Stimulated activated CD4-positive, alpha-beta T cell treated with anti-CD3 and anti-CD28 coated beads, Interleukin-1b, Interleukin-23, amount 100 ng/mL, for 1 hour (primary cell): ENCODE results near the gene PROSER2.

Experiments used
- DNase-seq, 2 donors: peaks; one replicate each; pipeline ENCODE4 v3.0.0-alpha.2; 2020; ENCODE audit warnings: low read depth in 2 of 2

Gene PROSER2

GRCh38 chr10:11869219-11869618 lies 46.1 kb downstream of the PROSER2 start:
- no peak for DNase-seq

DNA sequence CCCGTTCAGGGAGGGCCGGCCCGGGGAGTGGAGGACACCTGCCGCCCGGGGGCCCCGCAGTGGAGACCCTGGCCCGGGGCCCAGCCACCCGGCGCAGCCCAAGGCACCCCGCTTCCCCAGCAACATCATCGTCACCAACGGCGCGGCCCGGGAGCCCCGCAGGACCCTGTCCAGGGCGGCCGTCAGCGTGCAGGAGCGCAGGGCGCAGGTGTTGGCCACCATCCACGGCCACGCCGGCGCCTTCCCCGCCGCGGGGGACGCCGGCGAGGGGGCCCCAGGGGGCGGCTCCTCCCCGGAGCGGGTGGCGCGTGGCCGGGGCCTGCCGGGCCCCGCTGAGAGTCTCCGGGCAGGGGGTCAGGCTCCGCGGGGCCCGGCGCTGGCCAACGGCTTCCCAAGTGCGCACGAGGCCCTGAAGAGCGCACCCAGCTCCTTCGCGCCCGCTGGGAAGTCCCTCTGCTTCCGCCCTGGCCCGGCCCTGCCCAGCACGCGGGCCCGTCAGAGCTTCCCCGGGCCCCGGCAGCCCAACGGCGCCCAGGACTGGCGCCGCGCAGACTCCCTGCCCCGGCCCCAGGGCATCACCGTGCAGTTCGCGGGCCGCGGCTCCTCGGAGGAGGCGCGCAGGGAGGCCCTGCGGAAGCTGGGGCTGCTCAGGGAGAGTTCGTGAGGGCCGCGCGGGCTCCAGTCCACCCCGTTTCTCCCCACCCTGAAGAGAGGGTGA lies 46.7 kb downstream of the PROSER2 start:
- no peak for DNase-seq

DNA sequence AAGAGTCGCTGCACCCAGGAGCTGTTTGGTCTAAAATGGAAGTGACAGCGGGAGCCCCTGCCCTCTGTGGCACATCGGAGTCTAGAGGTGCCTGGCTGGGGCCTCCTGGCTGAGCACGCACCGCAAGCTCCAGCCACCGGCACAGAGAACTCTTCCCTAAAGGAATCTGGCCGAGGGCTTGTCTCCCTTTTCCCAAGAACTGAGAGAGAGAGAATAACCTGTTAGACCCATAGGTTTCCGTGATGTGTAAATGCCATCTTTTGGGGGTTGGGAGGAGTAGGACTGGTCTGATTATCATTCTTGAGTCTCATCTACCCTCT lies 47.3 kb downstream of the PROSER2 start:
- no peak for DNase-seq

DNA sequence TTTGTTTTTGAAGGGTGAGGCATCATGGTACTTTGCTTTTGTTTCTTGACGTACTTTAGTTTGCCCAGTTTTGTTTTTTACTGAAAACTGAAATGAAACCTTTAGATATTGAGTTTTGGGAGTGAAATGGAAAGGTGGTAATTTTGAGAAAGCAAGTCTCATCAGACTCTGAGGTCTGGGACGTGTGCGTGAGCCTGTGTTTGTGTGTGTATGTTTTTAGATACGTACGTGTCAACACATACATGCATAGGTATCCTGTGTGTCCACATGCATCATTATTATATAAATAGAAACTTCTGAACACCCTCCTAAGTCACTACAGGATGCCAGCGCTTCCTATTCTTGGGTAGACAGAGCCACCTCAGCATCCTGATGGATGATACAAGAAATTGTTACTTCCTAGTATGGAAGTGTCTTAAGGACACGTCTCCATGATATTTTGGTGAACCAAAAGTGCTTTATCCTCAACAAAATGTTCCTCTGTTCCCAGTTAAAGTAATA lies 47.8 kb downstream of the PROSER2 start:
- DNase-seq, result no peak

DNA sequence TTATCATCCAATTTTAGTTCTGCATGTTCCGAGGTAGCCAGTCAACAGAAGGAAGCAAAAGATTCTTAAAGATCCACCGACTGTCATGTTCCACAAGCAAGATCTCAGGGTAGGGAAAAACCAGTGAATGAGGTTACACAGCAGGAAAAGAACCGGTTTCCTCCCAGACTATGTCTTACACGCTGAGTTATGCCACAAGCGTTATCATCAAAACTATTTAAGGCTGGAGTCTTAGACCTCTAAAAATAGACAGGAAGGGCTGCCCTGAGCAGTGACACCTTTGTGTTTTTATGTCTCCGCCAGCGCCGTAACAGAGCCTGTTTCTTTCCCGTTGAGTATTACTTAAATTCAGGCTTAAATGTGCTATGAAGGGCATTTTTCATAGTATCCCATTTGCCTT lies 48.3 kb downstream of the PROSER2 start:
- no peak for DNase-seq

DNA sequence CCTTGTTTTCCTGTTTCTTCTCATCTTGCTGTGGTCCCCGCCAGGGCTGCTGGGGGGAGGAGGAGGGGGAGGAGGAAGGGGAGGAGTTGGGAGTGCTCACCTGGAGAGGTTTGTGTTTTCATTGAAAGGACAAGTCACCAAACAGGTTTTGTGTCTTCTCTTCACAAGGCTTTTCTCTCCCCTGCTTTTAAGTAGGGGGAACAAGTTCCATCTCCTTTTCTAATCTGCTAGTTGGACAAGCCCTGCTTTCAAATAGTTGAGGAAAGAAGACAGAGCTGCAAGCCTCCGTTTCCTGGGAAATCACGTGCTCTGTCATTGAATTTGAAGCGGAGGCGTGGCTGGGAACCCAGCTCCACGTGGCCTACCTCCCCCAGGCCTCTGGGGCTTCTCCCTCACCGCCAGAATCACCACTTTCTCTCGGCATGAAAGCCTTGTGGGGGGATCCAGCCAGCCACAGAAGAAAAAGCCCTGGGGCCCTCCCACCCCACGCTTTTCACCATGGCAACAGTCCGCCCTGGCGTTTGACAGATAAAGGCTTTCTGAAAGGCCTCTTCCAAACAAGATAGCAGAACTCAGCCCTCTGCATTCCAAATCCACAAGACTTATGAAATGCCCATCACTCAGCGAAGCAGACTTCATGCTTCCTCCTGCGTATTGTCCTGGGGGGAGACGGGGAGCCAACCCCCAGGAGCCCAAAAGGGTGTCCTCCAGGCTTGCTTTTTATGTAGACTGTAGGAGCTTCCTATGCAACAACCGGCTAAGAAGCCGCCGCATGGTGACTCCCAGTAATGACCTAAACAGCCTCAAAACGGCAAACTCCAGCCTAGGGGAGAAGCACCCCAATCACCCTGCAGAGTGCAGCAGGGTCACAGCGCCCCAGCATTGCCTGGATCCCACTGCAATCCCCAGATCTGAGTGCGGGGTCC lies 51.7 kb downstream of the PROSER2 start:
- DNase-seq, result peak in 1 of 2 donors; percentile 24

DNA sequence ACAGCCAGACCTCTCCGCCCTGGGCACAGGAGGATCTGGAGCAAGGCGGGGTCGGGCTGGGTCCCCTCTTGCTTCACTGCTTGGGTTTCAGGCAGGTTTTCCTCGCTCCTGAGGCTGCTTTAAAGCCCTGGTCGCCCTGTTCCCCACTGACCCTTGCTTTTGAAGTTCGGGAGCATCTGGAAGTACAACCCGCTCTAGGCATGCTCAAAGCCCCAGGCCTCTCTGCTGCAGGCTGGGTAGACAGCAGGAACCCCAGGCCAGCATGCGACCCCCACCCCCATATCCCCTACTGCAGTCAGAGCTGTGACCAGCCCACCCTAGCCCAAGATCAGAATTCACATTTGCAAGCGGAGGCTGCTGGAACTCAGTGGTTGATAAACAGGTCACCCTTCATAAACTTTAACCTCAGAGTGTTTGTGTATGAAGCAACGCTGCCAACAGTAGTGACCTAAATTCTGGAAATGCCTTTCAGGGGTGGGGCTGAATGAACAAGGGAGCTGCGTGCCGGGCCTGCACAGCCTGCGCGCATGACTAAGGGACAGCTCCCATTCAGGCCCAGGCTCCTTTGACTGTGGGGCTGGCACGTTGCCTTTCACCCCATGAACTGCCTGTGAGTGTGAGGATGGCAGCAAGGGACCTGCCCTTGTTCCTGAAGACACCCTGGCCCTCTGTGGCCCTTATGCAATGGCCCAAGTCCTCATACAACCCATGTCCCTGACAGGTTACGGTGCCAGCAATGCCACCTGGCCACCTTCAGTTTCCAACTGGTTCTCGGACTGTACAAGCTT lies 52.5 kb downstream of the PROSER2 start:
- no peak for DNase-seq

DNA sequence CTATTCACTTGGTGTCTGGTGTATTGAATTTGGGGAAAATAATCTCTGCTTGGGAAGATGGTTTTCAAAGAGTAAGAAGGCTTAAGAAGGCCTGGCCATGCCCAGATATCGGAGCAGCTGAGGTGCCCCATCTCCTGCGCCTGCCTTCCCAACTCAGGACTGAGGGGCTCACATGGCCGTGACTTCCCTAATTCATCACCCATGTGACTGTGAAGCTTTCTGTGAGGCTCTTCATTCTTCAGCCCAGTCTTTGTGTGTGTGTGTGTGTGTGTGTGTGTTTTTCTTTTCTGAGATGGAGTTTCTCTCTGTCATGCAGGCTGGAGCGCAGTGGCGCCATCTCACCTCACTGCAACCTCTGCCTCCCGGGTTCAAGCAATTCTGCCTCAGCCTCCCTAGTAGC lies 53.2 kb downstream of the PROSER2 start:
- DNase-seq, result no peak

GRCh38 chr10:11876805-11877590 lies 53.8 kb downstream of the PROSER2 start:
- no peak for DNase-seq

DNA sequence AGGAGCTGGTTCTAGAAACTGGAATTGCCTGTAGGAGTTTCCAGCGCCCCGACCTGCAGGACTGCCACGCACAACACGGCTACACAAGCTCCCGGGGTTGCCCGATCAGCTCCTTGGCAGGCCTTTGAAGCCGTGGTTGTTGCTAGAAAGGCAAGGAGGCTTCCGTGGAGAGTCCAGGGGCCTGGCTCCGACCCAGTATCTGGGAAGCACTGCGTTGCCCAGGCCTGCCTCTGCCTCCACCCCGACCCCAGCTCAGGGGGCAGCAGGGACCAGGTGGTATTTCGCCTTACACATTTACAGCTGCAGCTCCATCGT lies 54.4 kb downstream of the PROSER2 start:
- no peak for DNase-seq

GRCh38 chr10:11878776-11879175 lies 55.6 kb downstream of the PROSER2 start:
- no peak for DNase-seq

- no peak for DNase-seq
Measured at GRCh38 chr10:11879387-11880094, 56.4 kb downstream of the PROSER2 start.

DNA sequence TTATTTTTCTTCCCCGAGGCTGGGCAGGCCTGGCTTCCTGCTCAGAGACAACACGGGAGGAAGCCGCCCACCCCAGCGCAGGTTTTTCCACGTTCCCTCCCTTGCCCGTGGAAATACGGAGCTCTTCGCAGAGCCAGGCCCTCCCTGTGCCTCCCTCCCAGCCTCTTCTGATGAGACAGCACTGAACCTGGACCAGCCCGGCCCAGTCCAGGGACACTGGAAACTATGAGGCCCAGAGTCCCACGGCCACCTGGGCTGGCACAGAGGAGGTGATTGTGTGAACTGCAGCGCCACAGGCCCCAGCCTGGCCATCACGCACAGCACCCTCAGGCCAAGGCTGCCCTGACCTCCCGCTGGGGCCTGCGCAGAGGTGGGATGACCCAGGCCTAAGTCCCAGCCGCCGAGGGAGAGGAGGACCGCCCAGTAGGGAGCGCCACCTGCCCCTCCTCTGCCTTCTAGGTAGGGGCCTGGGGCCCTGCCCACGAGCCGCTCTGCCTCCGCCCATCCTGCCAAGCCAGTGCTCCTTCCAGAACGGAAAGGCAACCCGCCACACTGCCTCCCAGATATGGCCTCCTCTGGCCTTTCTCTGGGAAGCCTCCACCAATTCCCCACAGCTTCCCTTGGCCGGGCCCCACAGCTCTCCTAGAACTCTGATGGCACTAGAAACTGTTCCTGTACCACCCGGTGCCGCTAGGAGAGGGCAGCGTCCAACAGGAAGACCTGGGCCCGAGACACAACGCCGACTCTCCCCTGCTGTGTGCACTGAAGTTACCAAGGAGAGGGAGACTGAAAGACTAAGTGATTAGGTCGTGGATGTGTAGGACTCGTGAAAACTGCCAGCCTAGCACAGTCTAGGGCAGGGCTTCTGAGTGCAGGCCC lies 57.2 kb downstream of the PROSER2 start:
- DNase-seq, result no peak

- DNase-seq, result no peak
Measured at GRCh38 chr10:11881030-11881476, 57.9 kb downstream of the PROSER2 start.

DNA sequence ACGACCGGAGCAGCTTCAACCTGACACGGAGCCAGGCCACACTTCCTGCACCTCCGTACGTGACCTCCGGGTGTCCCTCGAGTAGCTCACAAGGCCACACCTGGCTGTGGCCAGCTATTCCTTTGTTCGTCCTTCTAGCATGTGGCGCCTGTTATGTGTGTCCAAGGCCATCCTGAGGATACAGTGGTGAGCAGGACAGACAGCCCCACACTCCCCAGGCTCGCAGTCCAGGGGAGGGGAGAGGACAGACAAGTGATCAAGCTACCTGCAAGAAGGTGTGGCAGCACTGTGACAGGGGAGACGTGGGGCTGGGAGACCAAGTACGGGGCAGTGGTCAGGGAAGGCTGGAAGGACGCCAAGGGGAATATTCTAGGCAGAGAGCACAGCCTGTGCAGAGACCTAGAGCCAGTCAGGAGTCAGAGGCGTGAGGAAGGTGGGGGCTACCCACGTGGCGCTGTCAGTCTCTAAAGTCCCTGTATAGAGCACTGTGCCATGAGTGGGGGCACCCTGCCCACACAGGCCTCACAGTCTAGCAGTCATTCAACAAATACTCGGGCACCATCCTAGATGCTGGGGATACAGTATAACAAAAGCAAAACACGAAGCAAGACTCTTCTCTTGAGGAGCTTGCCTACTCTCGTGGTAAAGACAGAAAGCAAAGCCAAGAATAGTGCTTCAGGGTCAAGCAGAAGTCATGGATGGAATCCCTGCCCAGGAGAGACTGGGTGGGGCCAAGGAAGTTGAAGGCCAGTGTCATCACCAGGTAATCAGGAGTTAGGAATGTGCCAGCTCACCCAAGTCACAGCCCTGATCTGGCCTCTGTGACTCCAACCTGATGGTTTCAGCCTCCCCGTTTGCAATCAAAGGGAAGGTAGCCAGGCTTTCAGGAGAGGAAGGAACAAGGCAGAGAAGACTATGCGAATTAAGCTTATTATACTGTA lies 58.6 kb downstream of the PROSER2 start:
- DNase-seq, result no peak

GRCh38 chr10:11882646-11883375 lies 59.7 kb downstream of the PROSER2 start:
- no peak for DNase-seq

- no peak for DNase-seq
Measured at GRCh38 chr10:11884706-11885423, 61.7 kb downstream of the PROSER2 start.
